ENCODE data around the gene MMAA. TPM values are rescaled to one million over a fixed set of nuclear protein-coding genes. Genes with fewer than 3 reads are reported as not detected.

MMAA gene
- total and polyA plus RNA-seq, 4 donors: 4.8 to 18.9 (median 15.3) TPM

DNA sequence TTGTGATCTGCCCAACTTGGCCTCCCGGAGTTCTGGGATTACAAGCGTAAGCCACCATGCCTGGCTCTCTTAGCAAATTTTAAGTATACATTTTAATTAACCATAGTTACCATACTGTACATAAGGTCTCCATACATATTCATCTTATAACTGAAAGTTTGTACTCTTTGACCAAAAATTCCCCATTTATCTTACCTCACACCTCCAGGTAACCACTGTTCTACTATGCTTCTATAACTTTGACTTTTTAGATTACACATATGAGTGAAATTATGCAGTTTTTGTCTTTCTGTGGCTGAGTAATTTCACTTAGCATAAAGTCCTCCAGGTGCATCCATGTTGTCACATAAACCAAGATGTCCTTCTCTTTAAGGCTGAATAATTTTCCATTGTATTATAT is 78.1 kb downstream of the MMAA start:
- 94% methylated on average over 2 of the region's 2 CpGs for WGBS

DNA sequence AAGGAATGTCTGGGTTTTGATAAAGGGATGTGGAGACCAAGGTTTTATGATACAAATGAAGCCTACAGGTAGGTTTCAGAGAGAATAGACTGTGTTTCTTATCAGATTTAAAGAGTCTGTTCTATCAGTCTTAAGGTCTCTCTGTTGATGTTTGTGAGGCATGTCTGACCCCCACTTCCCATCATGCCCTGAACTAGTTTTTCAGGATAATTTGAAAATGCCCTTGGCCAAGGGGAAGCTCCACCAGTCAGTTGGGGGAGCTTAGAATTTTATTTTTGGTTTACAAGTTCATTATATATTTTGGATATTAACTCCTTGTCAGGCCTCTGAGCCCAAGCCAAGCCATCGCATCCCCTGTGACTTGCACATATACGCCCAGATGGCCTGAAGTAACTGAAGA is 79.3 kb downstream of the MMAA start:
- WGBS: 96% methylated on average over 2 of the region's 2 CpGs
- Histone ChIP-seq H3K27ac (ENCODE audit: low read depth in 1 of 2, low read length in 2 of 2) (no peak overlapping the region), H3K9me3 (ENCODE audit: control insufficient read depth in 4 of 4, low read length in 3 of 4) (no peaks in the 10 kb centered on the region), H3K4me3 (ENCODE audit: low read depth in 1 of 3, low read length in 3 of 3) (no peak overlapping the region), H3K9ac (ENCODE audit: low read depth in 1 of 2, low read length in 2 of 2) (no peak overlapping the region), H3K27me3 (ENCODE audit: control insufficient read depth in 4 of 4, insufficient read depth in 4 of 4, low read length in 3 of 4) (no peaks in the 10 kb centered on the region), H3K36me3 (ENCODE audit: control insufficient read depth in 4 of 4, insufficient read depth in 3 of 4, low read depth in 1 of 4, low read length in 3 of 4) (no peaks in the 10 kb centered on the region), H3K4me1 (ENCODE audit: control insufficient read depth in 4 of 4, insufficient read depth in 4 of 4, low read length in 3 of 4) (no peaks in the 10 kb centered on the region)
- no peak for DNase-seq (ENCODE audit: low spot score)
- TF ChIP-seq FOXA2 (IDR thresholded peaks at IDR 0.05): no peak

More for the DNA sequence above, 78.1 kb downstream of the MMAA start:
- Histone ChIP-seq H3K27me3 (ENCODE audit: control insufficient read depth in 4 of 4, insufficient read depth in 4 of 4, low read length in 3 of 4) (no peaks in the 10 kb centered on the region), H3K9me3 (ENCODE audit: control insufficient read depth in 4 of 4, low read length in 3 of 4) (no peaks in the 10 kb centered on the region), H3K4me3 (ENCODE audit: low read depth in 1 of 3, low read length in 3 of 3) (no peak overlapping the region), H3K9ac (ENCODE audit: low read depth in 1 of 2, low read length in 2 of 2) (no peak overlapping the region), H3K4me1 (ENCODE audit: control insufficient read depth in 4 of 4, insufficient read depth in 4 of 4, low read length in 3 of 4) (no peaks in the 10 kb centered on the region), H3K36me3 (ENCODE audit: control insufficient read depth in 4 of 4, insufficient read depth in 3 of 4, low read depth in 1 of 4, low read length in 3 of 4) (no peaks in the 10 kb centered on the region), H3K27ac (ENCODE audit: low read depth in 1 of 2, low read length in 2 of 2) (no peak overlapping the region)
- DNase-seq (ENCODE audit: low spot score): no peak
- no peak for TF ChIP-seq TAF1 (conservative IDR thresholded peaks at IDR 0.05)

DNA sequence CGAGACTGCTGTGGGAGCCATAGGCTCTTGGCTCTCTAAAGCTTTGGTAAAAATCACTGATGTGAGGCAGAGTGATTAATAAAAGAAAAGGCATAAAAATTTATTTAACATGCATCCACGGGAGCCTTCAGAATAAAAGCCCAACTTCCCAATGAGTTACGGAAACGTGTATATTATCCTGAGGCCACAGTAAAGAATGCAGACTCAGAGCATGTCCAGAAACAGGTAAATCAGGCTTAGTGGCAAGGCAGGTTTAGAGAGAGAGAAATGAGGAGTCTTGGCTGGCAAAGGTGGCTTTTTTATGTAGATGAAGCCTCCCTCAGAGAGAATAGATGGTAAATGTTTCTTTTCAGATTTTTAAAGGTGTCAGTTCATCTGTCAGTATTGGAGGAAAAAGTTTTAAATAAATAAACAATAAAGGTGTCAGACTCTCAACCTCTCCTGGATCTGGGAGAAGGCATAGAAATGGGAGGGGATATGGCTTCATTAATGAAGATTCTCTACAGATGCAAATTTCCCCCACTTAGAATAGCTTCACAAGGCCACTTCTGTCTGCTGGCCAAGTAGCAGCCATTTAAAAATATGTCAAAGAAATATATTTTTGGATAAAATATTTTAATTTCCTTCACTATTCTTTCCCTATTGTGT is 84.8 kb downstream of the MMAA start:
- TF ChIP-seq NR2F2 (IDR thresholded peaks at IDR 0.05) (no peak), HNF4A (conservative IDR thresholded peaks at IDR 0.05) (no peak), JUND (IDR thresholded peaks at IDR 0.05) (no peak)
- no peaks in the 10 kb centered on the region for H3K4me1 ChIP-seq (ENCODE audit: control insufficient read depth in 4 of 4, insufficient read depth in 4 of 4, low read length in 3 of 4)
- DNase-seq (ENCODE audit: low spot score): no peak

DNA sequence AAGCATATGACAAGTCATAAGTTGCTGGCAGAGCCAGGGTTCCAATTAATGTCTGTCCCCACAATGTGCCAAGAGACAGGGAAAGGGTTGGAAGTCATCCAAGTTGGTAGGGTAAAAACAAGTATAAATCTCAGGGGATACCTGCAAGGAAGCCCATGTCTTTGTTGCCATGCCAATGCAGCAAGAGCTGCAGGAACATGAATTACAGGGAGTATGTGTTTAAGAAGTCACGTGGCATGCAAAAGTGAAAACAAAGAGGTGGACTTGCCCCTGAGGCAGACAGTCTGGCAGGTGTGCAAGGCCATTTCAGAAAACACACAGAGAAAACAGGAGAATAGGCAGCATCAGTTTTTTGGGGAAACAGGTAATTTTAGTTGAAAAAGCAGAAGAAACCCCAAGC is 90.2 kb downstream of the MMAA start:
- H3K27ac ChIP-seq (ENCODE audit: low read depth in 1 of 2, low read length in 2 of 2): no peak overlapping the region

More for the DNA sequence above, 84.8 kb downstream of the MMAA start:
- WGBS: 79% methylated on average over 4 of the region's 4 CpGs
- Histone ChIP-seq H3K9me3 (ENCODE audit: control insufficient read depth in 4 of 4, low read length in 3 of 4) (no peaks in the 10 kb centered on the region), H3K27me3 (ENCODE audit: control insufficient read depth in 4 of 4, insufficient read depth in 4 of 4, low read length in 3 of 4) (no peaks in the 10 kb centered on the region), H3K4me3 (ENCODE audit: low read depth in 1 of 3, low read length in 3 of 3) (no peak overlapping the region), H3K27ac (ENCODE audit: low read depth in 1 of 2, low read length in 2 of 2) (no peak overlapping the region), H3K9ac (ENCODE audit: low read depth in 1 of 2, low read length in 2 of 2) (no peak overlapping the region), H3K36me3 (ENCODE audit: control insufficient read depth in 4 of 4, insufficient read depth in 3 of 4, low read depth in 1 of 4, low read length in 3 of 4) (no peaks in the 10 kb centered on the region)

More for the DNA sequence above, 90.2 kb downstream of the MMAA start:
- no peak overlapping the region for H3K4me3 ChIP-seq (ENCODE audit: low read depth in 1 of 3, low read length in 3 of 3)
- no peaks in the 10 kb centered on the region for H3K36me3 ChIP-seq (ENCODE audit: control insufficient read depth in 4 of 4, insufficient read depth in 3 of 4, low read depth in 1 of 4, low read length in 3 of 4)
- TF ChIP-seq FOXA1 (IDR thresholded peaks at IDR 0.05) (no peak), JUND (IDR thresholded peaks at IDR 0.05) (no peak), TAF1 (conservative IDR thresholded peaks at IDR 0.05) (no peak), GABPA (IDR thresholded peaks at IDR 0.05 in 1 of 2, conservative IDR thresholded peaks at IDR 0.05 in 1 of 2) (no peak), RXRA (IDR thresholded peaks at IDR 0.05) (no peak), FOXA2 (IDR thresholded peaks at IDR 0.05) (no peak), YY1 (IDR thresholded peaks at IDR 0.05) (no peak)
- TF ChIP-seq, protein P1, sequence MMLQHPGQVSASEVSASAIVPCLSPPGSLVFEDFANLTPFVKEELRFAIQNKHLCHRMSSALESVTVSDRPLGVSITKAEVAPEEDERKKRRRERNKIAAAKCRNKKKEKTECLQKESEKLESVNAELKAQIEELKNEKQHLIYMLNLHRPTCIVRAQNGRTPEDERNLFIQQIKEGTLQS (IDR thresholded peaks at IDR 0.05): no peak
- TF ChIP-seq, protein P2, sequence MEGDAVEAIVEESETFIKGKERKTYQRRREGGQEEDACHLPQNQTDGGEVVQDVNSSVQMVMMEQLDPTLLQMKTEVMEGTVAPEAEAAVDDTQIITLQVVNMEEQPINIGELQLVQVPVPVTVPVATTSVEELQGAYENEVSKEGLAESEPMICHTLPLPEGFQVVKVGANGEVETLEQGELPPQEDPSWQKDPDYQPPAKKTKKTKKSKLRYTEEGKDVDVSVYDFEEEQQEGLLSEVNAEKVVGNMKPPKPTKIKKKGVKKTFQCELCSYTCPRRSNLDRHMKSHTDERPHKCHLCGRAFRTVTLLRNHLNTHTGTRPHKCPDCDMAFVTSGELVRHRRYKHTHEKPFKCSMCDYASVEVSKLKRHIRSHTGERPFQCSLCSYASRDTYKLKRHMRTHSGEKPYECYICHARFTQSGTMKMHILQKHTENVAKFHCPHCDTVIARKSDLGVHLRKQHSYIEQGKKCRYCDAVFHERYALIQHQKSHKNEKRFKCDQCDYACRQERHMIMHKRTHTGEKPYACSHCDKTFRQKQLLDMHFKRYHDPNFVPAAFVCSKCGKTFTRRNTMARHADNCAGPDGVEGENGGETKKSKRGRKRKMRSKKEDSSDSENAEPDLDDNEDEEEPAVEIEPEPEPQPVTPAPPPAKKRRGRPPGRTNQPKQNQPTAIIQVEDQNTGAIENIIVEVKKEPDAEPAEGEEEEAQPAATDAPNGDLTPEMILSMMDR (IDR thresholded peaks at IDR 0.05; ENCODE audit: low read depth, low read length, missing input control): no peak
- no peak for DNase-seq (ENCODE audit: low spot score)
- 68% methylated on average over 1 of the region's 1 CpG for WGBS
- H3K9me3 ChIP-seq (ENCODE audit: control insufficient read depth in 4 of 4, low read length in 3 of 4): no peaks in the 10 kb centered on the region
- H3K27me3 ChIP-seq (ENCODE audit: control insufficient read depth in 4 of 4, insufficient read depth in 4 of 4, low read length in 3 of 4): no peaks in the 10 kb centered on the region
- H3K4me1 ChIP-seq (ENCODE audit: control insufficient read depth in 4 of 4, insufficient read depth in 4 of 4, low read length in 3 of 4): peaks cover 0 to 9% (median 0%) of the 10 kb centered on the region in 4 donors
- no peak overlapping the region for H3K9ac ChIP-seq (ENCODE audit: low read depth in 1 of 2, low read length in 2 of 2)

Other genes with a start within 250 kb of the MMAA start
- 10 to 100 TPM in 1 of 2 donors, 1 to 10 TPM in 1; 6.3 to 43.8 TPM for gene SMAD1, start 137.5 kb upstream of the MMAA start, total RNA-seq
- 10 to 100 TPM; 10.5 to 18.8 TPM for gene SMAD1, start 137.5 kb upstream of the MMAA start, polyA plus RNA-seq
- not detected for gene C4orf51, start 60.8 kb downstream of the MMAA start, total RNA-seq
- not detected for gene C4orf51, start 60.8 kb downstream of the MMAA start, polyA plus RNA-seq

Data from liver (tissue), 9 donors.